Pancreas (tissue), 10 donors: Measurements from ENCODE around the gene EBF4. TPM values are rescaled to one million over a fixed set of nuclear protein-coding genes. Genes with fewer than 3 reads are reported as not detected.

Experiments used
- ATAC-seq, 4 donors: fragments of 200-7000 bp; cut with Tn5 transposase; one replicate each; pipeline versions ENCODE4 v1.8.0 to v1.9.1; 2020; ENCODE audit warnings: mild to moderate bottlenecking in 4 of 4, moderate library complexity in 4 of 4
- DNase-seq, 6 donors: peaks; one replicate each; pipeline ENCODE4 v3.0.0-alpha.2; 2020
- FAIRE-seq: peaks from 2 replicates; lab custom pipeline; 2012; peaks lifted over from hg19 to GRCh38; lab: Jason Lieb, UNC
- H3K27ac ChIP-seq, 4 donors: fragments of 200-600 bp; sonication (generic); 1 replicate in 3 of 4; 2 replicates in 1 of 4; pipeline versions ENCODE4 v1.5.0 to v1.8.0; 2020
- H3K27me3 ChIP-seq, 4 donors: fragments of 200-600 bp; one replicate each; pipeline ENCODE4 v1.8.0; 2021
- H3K36me3 ChIP-seq, 3 donors: fragments of 200-600 bp; sonication (generic) in 1 of 3; one replicate each; pipeline versions ENCODE4 v1.5.0 to v1.8.0; 2020 to 2021
- H3K4me1 ChIP-seq, 3 donors: fragments of 200-600 bp; one replicate each; pipeline ENCODE4 v1.8.0; 2021
- H3K4me3 ChIP-seq, 4 donors: fragments of 200-600 bp; sonication (generic) in 2 of 4; one replicate each; pipeline versions ENCODE4 v1.5.0 to v1.8.0; 2020 to 2021
- H3K9me3 ChIP-seq, 4 donors: fragments of 200-600 bp; one replicate each; pipeline ENCODE4 v1.8.0; 2021
- WGBS, 2 donors: extraction: QIAGEN DNeasy Blood & Tissue Kit; methylation state at CpG; one replicate each; pipeline ENCODE4 v1.1.7; 2013; 5-methylcytosine and 5-hydroxymethylcytosine counted together
- intact Hi-C, 3 donors: fragments of 100-400 bp; cut with DNase I; formaldehyde crosslinking; loops; one replicate each; pipeline versions ENCODE4 v1.11.1 to v1.14.2; 2022
- polyA plus RNA-seq, 2 donors: library from polyadenylated mRNA; stranded (reverse); fragments of 200-250 nt; gene quantifications; one replicate each; pipeline ENCODE4 v1.2.3, GENCODE V29; 2013
- total RNA-seq, 6 donors: library from RNA; stranded (reverse); fragmentation: NEBNext Ultra II Directional in 4 of 6; extraction: Animal tissue kit (Norgen Biotek cat#: 25700) in 4 of 6; gene quantifications; one replicate each; pipeline versions ENCODE4 v1.2.1 to v1.2.4, GENCODE V29; 2021 to 2023
- TF ChIP-seq, protein P1 (sequence below), 4 donors: fragments of 200-600 bp; sonication (generic) in 3 of 4; IDR thresholded peaks; one replicate each; pipeline versions ENCODE4 v1.5.0 to v1.8.0; 2021; ENCODE audit warnings: antibody characterized with exemption in 4 of 4
- donor health status: healthy with polysubstance abuse.
- donor health status: DM: no; HTN: no; CAD: no; lungs with moderate emphysema.
- donor health status: DM: no; HTN: no; CAD: no.
- donor health status: control.
- donor health status: control.
- donor health status: Bipolar disorder and iron deficiency.
- donor health status: DM: yes; HTN: yes; CAD: no.
- donor health status: DM: no; HTN: no; CAD: no.
- donor health status: DM: no; HTN: no; CAD: no.
- donor health status: DM: yes; HTN: yes; CAD: no.

The EBF4 gene
- total and polyA plus RNA-seq, 8 donors = 6.8 to 25.3 (median 9.6) TPM

DNA sequence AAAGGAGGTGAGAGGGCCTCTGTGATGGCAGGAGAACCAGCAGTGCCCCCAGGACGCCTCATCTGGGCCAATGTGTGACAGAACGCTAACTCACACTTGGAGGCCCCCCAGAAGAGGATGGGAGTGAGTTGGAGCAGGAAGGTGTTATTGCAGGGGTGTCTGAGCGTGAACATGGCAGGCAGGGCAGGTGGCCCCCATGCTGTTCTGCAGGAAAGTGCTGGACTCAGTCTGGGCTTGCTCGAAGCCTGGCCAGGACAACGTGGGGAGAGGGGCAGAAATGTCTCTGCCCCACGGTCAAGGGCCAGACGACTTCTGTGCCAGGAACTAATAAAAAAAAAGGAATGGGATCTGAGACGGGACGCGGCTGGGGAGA lies 931 bp upstream of the EBF4 start:
- DNase-seq (no peak), ATAC-seq (no peak), FAIRE-seq (no peak)
- Histone ChIP-seq H3K27ac (peak overlapping the region in 2 of 4 donors; percentile 67 to 68), H3K4me1 (no peaks in the 10 kb centered on the region), H3K27me3 (no peaks in the 10 kb centered on the region), H3K9me3 (no peaks in the 10 kb centered on the region), H3K4me3 (peak overlapping the region in 2 of 4 donors; percentile 50 to 52), H3K36me3 (no peaks in the 10 kb centered on the region)
- intact Hi-C loops = no loop called here
- 51 to 55% methylated on average over 10 of the region's 10 CpGs for WGBS, 2 donors
- TF ChIP-seq, protein P1, sequence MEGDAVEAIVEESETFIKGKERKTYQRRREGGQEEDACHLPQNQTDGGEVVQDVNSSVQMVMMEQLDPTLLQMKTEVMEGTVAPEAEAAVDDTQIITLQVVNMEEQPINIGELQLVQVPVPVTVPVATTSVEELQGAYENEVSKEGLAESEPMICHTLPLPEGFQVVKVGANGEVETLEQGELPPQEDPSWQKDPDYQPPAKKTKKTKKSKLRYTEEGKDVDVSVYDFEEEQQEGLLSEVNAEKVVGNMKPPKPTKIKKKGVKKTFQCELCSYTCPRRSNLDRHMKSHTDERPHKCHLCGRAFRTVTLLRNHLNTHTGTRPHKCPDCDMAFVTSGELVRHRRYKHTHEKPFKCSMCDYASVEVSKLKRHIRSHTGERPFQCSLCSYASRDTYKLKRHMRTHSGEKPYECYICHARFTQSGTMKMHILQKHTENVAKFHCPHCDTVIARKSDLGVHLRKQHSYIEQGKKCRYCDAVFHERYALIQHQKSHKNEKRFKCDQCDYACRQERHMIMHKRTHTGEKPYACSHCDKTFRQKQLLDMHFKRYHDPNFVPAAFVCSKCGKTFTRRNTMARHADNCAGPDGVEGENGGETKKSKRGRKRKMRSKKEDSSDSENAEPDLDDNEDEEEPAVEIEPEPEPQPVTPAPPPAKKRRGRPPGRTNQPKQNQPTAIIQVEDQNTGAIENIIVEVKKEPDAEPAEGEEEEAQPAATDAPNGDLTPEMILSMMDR (IDR thresholded peaks at IDR 0.05) = no peak

GRCh38 chr20:2692886-2693285 lies 306 bp downstream of the EBF4 start:
- Histone ChIP-seq H3K36me3 (no peaks in the 10 kb centered on the region), H3K4me3 (peak overlapping the region in 3 of 4 donors; percentile 11 to 50 (median 43)), H3K4me1 (no peaks in the 10 kb centered on the region), H3K9me3 (no peaks in the 10 kb centered on the region), H3K27me3 (no peaks in the 10 kb centered on the region), H3K27ac (no peak overlapping the region)
- FAIRE-seq (no peak), DNase-seq (peak in 1 of 6 donors; percentile 65), ATAC-seq (peak in 1 of 4 donors; percentile 15)
- intact Hi-C loops = no loop called here
- TF ChIP-seq, protein P1 (IDR thresholded peaks at IDR 0.05) = no peak
- WGBS, 2 donors = 0 to 1% methylated on average over 6 to 63 of the region's 64 CpGs

GRCh38 chr20:2693286-2694007 lies 867 bp downstream of the EBF4 start:
- TF ChIP-seq, protein P1 (IDR thresholded peaks at IDR 0.05) = no peak
- FAIRE-seq (no peak), ATAC-seq (peak; percentile 36 to 66 (median 55)), DNase-seq (peak in 4 of 6 donors; percentile 23 to 74 (median 65))
- Histone ChIP-seq H3K36me3 (no peaks in the 10 kb centered on the region), H3K9me3 (no peaks in the 10 kb centered on the region), H3K4me3 (peak overlapping the region; percentile 11 to 50 (median 29)), H3K4me1 (no peaks in the 10 kb centered on the region), H3K27ac (no peak overlapping the region), H3K27me3 (no peaks in the 10 kb centered on the region)
- intact Hi-C loops = no loop called here
- 5% methylated on average over 35 to 89 of the region's 89 CpGs for WGBS, 2 donors

DNA sequence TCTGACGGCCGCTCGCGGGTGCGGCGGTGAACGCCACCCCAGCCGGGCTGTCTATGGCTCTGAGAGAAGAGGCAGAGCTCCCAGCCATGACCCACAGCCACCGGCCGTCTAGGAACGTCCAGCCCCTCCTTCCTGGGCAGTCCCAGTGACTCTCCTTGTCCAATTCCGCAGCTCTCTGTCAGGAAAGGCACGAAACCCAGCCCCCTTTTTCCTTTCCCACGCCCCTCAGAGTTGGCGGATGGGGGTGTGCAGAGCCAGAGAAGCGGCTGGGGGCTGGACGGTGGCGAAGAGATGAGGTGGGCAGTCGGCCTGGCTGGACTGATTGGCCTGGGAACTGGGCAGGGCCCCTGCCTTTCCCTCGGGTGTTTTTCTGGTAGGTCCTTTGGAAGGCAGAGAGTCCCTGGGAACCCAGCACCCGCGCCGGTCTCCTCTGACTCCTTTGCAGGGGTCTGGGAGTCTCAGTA lies 1.5 kb downstream of the EBF4 start:
- no peak for DNase-seq
- H3K27ac ChIP-seq = no peak overlapping the region
- H3K9me3 ChIP-seq = no peaks in the 10 kb centered on the region
- peak overlapping the region in 2 of 4 donors; percentile 43 to 50 for H3K4me3 ChIP-seq
- TF ChIP-seq, protein P1 (IDR thresholded peaks at IDR 0.05) = no peak
- H3K27me3 ChIP-seq = no peaks in the 10 kb centered on the region
- no peaks in the 10 kb centered on the region for H3K36me3 ChIP-seq
- intact Hi-C loops = no loop called here
- no peaks in the 10 kb centered on the region for H3K4me1 ChIP-seq
- FAIRE-seq = no peak
- WGBS, 2 donors = 39 to 42% methylated on average over 20 to 23 of the region's 23 CpGs
- no peak for ATAC-seq

- ATAC-seq (no peak), DNase-seq (no peak), FAIRE-seq (no peak)
- H3K27ac ChIP-seq = no peak overlapping the region
- no peak overlapping the region for H3K4me3 ChIP-seq
- TF ChIP-seq, protein P1 (IDR thresholded peaks at IDR 0.05) = no peak
- 76 to 77% methylated on average over 13 of the region's 13 CpGs for whole genome bisulfite sequencing, 2 donors
- H3K4me1 ChIP-seq = no peaks in the 10 kb centered on the region
- no peaks in the 10 kb centered on the region for H3K27me3 ChIP-seq
- H3K9me3 ChIP-seq = no peaks in the 10 kb centered on the region
- no peaks in the 10 kb centered on the region for H3K36me3 ChIP-seq
- intact Hi-C loops = no loop called here
Observed at GRCh38 chr20:2694519-2694918, 1.9 kb downstream of the EBF4 start.
